GM12891 (cell line): Measurements from ENCODE around the gene VAPB.

ENCODE experiments used
- DNase-seq: peaks from one replicate; pipeline ENCODE4 v3.0.0; 2011; ENCODE audit warnings: low spot score; ENCODE audit not compliant: insufficient read length
- FAIRE-seq: peaks from 2 replicates; lab custom pipeline; 2011; peaks lifted over from hg19 to GRCh38; lab: Jason Lieb, UNC
- PAX5 ChIP-seq: IDR thresholded peaks from 2 replicates; pipeline ENCODE4 v1.6.1; 2011; ENCODE audit warnings: low read length, moderate library complexity, mild to moderate bottlenecking; ENCODE audit not compliant: insufficient read depth, severe bottlenecking
- POLR2A ChIP-seq: IDR thresholded peaks from 2 replicates; pipeline ENCODE4 v1.6.1; 2011; ENCODE audit warnings: low read depth, low read length, control low read depth
- POLR2AphosphoS5 ChIP-seq: IDR thresholded peaks from 2 replicates; pipeline ENCODE4 v1.6.1; 2011; ENCODE audit warnings: low read depth, low read length, control low read depth
- POU2F2 ChIP-seq: IDR thresholded peaks from 2 replicates; pipeline ENCODE4 v1.6.1; 2011; ENCODE audit warnings: low read depth, mild to moderate bottlenecking, control low read depth, low read length, moderate library complexity
- SPI1 ChIP-seq: IDR thresholded peaks from 2 replicates; pipeline ENCODE4 v1.6.1; 2011; ENCODE audit warnings: low read depth, low read length, control low read depth
- TAF1 ChIP-seq: IDR thresholded peaks from 2 replicates; pipeline ENCODE4 v1.6.1; 2011; ENCODE audit warnings: low read depth, low read length, control low read depth

Gene VAPB

GRCh38 chr20:58433029-58433647, 44.1 kb downstream of the VAPB start:
- TF ChIP-seq POLR2A = no peak
- TF ChIP-seq POLR2AphosphoS5 = no peak
- no peak for TF ChIP-seq SPI1
- TF ChIP-seq PAX5 = no peak
- no peak for TF ChIP-seq POU2F2
- TF ChIP-seq TAF1 = no peak
- DNase-seq (no peak), FAIRE-seq (no peak)

- TF ChIP-seq TAF1 (no peak), POLR2AphosphoS5 (no peak), POU2F2 (no peak), POLR2A (no peak), SPI1 (no peak), PAX5 (no peak)
- DNase-seq (no peak), FAIRE-seq (no peak)
Measured at GRCh38 chr20:58433759-58434158, 44.7 kb downstream of the VAPB start.

GRCh38 chr20:58434326-58434725, 45.3 kb downstream of the VAPB start:
- no peak for TF ChIP-seq POU2F2
- DNase-seq = no peak
- no peak for FAIRE-seq

- DNase-seq (no peak), FAIRE-seq (no peak)
- TF ChIP-seq PAX5 (no peak), TAF1 (no peak), SPI1 (no peak), POLR2A (no peak), POU2F2 (no peak), POLR2AphosphoS5 (no peak)
Measured at GRCh38 chr20:58435237-58435636, 46.2 kb downstream of the VAPB start.

GRCh38 chr20:58436868-58437645, 48.0 kb downstream of the VAPB start:
- FAIRE-seq (peak; percentile 9), DNase-seq (no peak)
- TF ChIP-seq POU2F2 (no peak), POLR2A (no peak), TAF1 (no peak), SPI1 (no peak), POLR2AphosphoS5 (no peak), PAX5 (no peak)

- FAIRE-seq = no peak
- DNase-seq = no peak
- no peak for TF ChIP-seq POU2F2
- no peak for TF ChIP-seq POLR2A
- no peak for TF ChIP-seq SPI1
- no peak for TF ChIP-seq POLR2AphosphoS5
- TF ChIP-seq PAX5 = no peak
- TF ChIP-seq TAF1 = no peak
Measured at GRCh38 chr20:58438970-58439808, 50.2 kb downstream of the VAPB start.

GRCh38 chr20:58440021-58440767, 51.2 kb downstream of the VAPB start:
- FAIRE-seq (no peak), DNase-seq (no peak)

GRCh38 chr20:58441723-58442122, 52.7 kb downstream of the VAPB start:
- FAIRE-seq = no peak
- no peak for DNase-seq
- TF ChIP-seq POLR2AphosphoS5 = no peak
- TF ChIP-seq POU2F2 = no peak
- no peak for TF ChIP-seq TAF1
- TF ChIP-seq SPI1 = no peak
- no peak for TF ChIP-seq POLR2A
- TF ChIP-seq PAX5 = no peak

More at GRCh38 chr20:58440021-58440767, 51.2 kb downstream of the VAPB start:
- TF ChIP-seq POLR2AphosphoS5 = no peak
- no peak for TF ChIP-seq POU2F2
- TF ChIP-seq PAX5 = no peak
- TF ChIP-seq SPI1 = no peak
- no peak for TF ChIP-seq POLR2A
- no peak for TF ChIP-seq TAF1
